ENCODE measurements around the gene LAMA5.

LAMA5 gene

GRCh38 chr20:62404761-62405107, 37.6 kb upstream of the LAMA5 start:
- no peak for DNase-seq

GRCh38 chr20:62404112-62404665, 37.1 kb upstream of the LAMA5 start:
- DNase-seq, result no peak

GRCh38 chr20:62403331-62403730, 36.2 kb upstream of the LAMA5 start:
- DNase-seq, result no peak

GRCh38 chr20:62402456-62403150, 35.5 kb upstream of the LAMA5 start:
- no peak for DNase-seq

DNA sequence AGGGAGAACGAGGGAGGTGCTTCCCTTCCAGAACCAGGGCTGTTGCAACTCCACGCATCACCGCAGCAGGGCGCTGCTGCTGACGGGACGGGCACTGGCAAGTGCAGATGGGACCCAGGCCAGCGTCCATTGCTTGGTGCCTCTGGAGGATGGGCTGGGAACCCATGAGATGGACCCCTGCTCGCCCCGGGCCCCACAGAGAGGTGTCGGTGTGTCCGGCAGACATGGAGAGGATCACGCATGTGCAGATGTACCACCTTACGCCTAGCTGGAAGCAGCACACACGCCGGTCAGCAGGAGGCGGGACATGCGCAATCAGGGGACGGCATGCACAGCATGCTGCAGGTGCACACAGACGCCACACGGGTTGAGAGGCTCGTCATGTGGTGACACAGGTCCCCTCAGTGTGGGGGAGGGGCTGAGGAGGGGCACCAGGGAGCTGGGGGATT, 34.2 kb upstream of the LAMA5 start:
- DNase-seq, result no peak

DNA sequence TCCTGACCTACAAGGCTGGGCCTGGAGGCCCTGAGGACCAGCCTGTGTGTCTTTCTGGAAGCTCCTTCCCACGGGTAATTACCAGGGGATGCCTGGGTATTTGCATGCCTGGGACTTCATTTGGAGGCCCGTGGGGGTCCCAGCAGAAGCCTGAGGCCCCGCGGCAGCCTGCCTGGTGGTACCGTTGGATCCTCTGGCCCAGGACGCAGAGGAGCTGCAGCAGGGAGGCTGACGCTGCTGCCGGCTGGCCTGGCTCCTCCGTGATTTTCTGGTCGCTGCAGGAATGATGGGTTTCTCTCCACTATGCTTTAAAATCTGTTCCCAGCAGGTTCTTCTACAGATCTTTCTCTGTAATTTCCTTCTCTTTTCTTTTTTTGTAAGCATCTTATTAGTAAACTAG, 33.4 kb upstream of the LAMA5 start:
- no peak for DNase-seq

DNA sequence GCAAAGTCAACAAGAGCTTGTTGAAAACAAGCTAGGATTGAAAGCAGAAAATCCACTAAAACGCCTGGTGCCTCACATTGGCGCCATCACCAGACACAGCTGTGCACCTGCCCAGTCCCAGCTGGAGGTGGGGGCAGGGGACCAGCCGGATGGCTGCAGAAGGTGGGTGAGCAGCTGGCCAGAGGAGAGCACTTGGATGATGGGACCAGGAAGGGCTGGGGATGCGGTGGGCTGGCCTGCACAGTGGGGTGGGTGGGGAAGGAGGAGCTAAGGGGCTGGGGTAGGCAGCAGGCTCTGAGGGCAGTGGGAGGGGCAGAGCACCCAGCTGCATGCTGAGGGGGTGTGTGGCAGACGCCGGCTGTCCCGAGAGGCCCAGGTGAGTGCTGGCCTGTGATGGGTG, 32.9 kb upstream of the LAMA5 start:
- no peak for DNase-seq

- DNase-seq, result no peak
These were observed 31.2 kb upstream of the LAMA5 start for GRCh38 chr20:62398120-62398821.

- DNase-seq, result no peak
These were observed 29.5 kb upstream of the LAMA5 start for GRCh38 chr20:62396367-62397239.

DNA sequence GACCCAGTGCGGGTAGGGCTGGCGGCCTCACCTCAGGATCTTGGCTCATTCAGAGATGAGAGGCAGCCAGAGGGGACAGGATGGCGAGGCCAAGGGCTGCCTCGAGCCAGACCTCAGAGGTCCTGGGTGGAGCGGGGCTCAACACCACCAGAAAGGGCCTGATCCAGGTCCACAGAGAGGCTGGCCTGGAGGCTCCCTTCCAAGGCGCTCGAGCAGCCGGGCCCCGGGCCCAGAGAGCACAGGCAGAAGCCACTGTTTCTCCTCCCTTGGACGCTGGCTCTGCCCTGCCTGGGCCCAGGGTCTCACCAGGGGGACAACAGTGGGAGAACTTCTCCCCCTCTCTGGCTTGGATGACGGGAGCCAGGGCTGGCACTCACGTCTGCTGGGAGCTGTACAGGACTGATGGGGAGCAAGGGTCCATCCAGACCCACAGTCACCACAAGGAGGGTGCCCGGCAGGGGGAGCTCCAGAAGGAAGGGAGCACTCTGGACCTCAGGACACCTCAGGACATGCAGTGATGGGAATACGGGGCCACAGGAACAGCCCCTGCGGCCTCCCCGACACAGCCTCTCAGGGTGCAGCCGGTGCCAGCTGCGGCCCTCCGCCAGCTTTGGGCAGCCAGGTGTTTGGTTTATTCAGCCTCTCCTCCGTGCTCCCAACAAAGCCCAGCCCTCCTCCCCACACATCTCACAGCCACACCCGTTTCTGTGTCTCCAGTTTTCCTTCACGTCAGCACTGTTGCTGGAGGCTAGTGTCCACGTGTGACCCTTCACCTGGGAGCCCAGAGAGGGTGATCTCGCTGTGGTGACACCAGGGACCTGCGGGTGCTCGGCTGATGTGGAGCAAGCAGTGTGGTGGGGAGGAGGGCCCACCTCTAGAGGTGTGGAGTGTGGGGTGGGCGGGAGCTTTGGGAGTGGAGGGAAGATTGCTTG, 28.5 kb upstream of the LAMA5 start:
- DNase-seq, result no peak

- DNase-seq, result no peak
These were observed 27.4 kb upstream of the LAMA5 start for GRCh38 chr20:62394248-62395245.

DNA sequence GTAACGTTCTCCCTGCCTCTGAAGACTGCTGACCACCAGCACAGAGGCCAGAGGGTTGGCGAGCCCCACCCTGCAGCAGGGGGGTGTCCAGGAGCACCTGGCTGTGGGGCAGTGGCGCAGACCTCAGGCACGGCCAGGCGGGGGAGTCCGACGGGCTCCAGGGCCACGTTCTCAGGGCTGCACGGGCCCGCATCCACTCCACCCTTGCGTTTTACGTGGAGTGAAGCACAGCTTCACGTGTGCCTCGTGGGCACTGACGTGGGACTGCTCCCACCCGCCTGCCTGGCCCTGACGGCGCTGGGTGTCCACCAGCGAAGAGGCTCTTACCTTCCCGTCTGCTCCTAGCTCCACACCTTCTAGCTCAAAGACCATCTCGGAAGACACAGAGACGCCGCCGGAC, 26.7 kb upstream of the LAMA5 start:
- no peak for DNase-seq

- DNase-seq, result no peak
These were observed 26.2 kb upstream of the LAMA5 start for GRCh38 chr20:62393335-62393665.

DNA sequence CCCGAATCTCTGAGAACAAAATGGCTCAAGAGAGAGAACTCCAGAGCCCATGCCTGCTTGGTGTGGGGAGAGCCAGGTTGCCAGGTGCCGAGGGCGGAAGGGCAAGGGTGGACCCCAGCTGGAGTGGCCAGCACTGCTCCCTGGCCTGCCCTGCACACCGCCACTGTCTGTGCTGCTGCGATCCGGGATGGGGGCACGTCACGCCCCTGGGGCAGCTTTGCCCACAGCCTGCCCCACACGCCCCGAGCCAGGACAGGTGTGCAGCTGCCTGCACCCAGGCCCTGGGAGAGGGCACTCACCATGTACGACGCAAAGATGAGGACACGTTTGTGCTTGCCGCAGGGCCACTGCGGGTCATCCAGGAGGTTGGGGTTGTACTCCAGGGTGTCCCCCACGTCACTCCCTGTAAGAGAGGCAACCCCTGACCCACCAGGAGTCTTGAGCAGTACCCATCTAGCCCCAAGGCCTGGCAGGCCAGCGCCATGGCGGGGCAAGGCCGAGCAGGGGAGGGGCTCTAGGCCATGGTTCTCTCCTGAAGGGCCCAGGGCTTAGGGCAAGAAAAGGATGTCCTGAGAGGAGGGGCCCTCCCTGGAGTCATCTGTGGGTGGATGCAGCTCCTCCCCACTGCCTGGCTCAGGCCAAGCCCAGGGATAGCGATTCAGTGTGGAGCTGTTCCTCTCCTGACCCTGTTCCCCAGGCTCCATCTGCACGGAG, 25.7 kb upstream of the LAMA5 start:
- no peak for DNase-seq

GRCh38 chr20:62392077-62392418, 24.9 kb upstream of the LAMA5 start:
- no peak for DNase-seq

DNA sequence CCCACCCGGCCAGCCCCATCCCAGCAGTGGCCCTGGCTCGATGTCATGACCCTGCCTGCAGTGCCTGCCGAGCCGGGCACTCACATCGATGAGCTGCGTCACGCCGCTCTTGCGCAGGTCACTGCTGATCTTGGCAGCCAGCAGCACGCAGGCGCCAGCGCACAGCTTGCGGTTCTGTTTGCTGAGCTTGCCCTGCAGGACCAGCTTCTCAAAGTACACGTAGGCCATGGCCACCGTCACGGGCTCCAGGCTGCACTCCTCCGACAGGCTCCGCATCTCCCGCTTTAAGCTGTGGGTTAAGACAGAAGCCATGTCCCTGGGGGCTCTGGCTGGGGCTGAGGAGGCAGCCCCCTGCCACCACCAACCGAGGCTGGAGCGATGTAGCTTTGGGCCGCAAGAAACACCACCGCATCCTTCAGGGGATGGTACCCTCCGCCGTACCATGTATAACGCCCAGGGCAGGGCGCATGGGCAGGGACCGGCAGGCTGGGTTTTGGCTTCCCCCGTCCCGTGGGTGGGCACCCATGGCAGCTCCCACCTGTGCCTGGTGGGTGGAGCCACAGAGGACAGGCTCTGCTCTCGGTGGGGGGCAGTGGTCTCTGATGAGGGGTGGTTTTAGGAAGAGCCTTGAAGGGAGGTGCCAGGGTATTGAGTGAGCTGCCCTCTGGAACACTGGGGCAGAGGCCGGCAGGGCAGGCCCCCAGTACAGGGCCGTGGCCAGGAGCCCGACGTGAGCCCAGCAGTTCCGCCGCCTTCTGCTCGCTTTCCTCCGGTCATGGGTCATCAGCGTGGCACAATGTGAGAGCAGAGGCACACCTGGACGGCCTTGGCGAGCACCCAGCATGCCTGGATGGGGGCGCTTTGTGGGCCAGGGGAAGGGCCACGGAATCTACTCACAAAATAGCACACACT, 24.3 kb upstream of the LAMA5 start:
- no peak for DNase-seq

- no peak for DNase-seq
These were observed 23.4 kb upstream of the LAMA5 start for GRCh38 chr20:62390317-62391164.

DNA sequence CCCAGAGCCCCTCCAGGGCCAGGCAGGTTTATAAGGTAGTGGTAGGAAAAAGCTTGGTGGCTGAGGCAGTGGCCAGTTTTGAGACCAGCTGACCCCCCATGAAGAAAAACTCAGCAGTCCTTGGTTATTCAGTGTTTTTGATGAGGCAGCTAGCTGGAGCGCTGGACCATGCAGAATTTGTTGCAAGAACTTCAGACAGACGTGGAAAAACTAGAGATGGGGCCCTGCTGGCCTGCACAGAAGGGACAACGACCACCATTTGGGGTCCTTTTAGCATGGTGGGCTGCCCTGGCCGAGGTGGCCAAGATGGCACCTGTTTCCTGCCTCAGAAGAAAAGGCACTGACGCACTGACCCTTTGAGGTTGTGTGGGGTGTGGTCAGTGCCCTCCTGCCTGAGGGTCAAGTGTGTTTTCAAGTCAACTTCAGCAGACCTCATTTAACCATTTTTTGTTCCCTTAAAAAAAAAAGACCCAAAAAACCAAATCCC, 22.5 kb upstream of the LAMA5 start:
- no peak for DNase-seq

Measured in MV-4-11 (cell line).